Neural crest cell (in vitro differentiated cells): ENCODE results near the gene PHYHIPL. TPM values are rescaled to one million over a fixed set of nuclear protein-coding genes. Genes with fewer than 3 reads are reported as not detected.

Source experiments
- DNase-seq: peaks from one replicate; pipeline ENCODE4 v3.0.0; 2021; ENCODE audit warnings: low read depth, mixed read lengths, low spot score
- H3K27ac Mint-ChIP-seq: one replicate; pipeline ENCODE4 v1.8.0; 2021; ENCODE audit warnings: mild to moderate bottlenecking, mixed read lengths; ENCODE audit not compliant: unreplicated experiment
- H3K27me3 Mint-ChIP-seq: 2 replicates; pipeline ENCODE4 v1.8.0; 2021; ENCODE audit warnings: low read depth, mild to moderate bottlenecking, mixed read lengths
- H3K36me3 Mint-ChIP-seq: 2 replicates; pipeline ENCODE4 v1.8.0; 2021; ENCODE audit warnings: low read depth, mild to moderate bottlenecking, mixed read lengths
- H3K4me1 Mint-ChIP-seq: 2 replicates; pipeline ENCODE4 v1.8.0; 2021; ENCODE audit warnings: mixed read lengths
- H3K4me3 Mint-ChIP-seq: one replicate; pipeline ENCODE4 v1.8.0; 2021; ENCODE audit warnings: mild to moderate bottlenecking, mixed read lengths
- H3K9me3 Mint-ChIP-seq: 2 replicates; pipeline ENCODE4 v1.8.0; 2021; ENCODE audit warnings: mixed read lengths
- total RNA-seq: library from RNA; stranded (reverse); gene quantifications from 2 replicates; pipeline ENCODE4 v1.2.1, GENCODE V29; 2021
- TF ChIP-seq, protein P1 (sequence below): fragments of 200-600 bp; sonication (generic); conservative IDR thresholded peaks from 2 replicates; pipeline ENCODE4 v1.5.0; 2021; ENCODE audit warnings: antibody characterized with exemption, mild to moderate bottlenecking

The PHYHIPL gene
- total RNA-seq, 1 donor from 2014 or later, result 17.5 TPM

GRCh38 chr10:59133841-59134593, 42.4 kb upstream of the PHYHIPL start:
- H3K4me3 Mint-ChIP-seq, result no peak overlapping the region
- no peaks in the 10 kb centered on the region for H3K27me3 Mint-ChIP-seq
- no peaks in the 10 kb centered on the region for H3K36me3 Mint-ChIP-seq
- DNase-seq, result no peak
- peaks cover 37% of the 10 kb centered on the region for H3K4me1 Mint-ChIP-seq
- H3K9me3 Mint-ChIP-seq, result peaks cover 2% of the 10 kb centered on the region
- TF ChIP-seq, protein P1, sequence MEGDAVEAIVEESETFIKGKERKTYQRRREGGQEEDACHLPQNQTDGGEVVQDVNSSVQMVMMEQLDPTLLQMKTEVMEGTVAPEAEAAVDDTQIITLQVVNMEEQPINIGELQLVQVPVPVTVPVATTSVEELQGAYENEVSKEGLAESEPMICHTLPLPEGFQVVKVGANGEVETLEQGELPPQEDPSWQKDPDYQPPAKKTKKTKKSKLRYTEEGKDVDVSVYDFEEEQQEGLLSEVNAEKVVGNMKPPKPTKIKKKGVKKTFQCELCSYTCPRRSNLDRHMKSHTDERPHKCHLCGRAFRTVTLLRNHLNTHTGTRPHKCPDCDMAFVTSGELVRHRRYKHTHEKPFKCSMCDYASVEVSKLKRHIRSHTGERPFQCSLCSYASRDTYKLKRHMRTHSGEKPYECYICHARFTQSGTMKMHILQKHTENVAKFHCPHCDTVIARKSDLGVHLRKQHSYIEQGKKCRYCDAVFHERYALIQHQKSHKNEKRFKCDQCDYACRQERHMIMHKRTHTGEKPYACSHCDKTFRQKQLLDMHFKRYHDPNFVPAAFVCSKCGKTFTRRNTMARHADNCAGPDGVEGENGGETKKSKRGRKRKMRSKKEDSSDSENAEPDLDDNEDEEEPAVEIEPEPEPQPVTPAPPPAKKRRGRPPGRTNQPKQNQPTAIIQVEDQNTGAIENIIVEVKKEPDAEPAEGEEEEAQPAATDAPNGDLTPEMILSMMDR, result no peak
- H3K27ac Mint-ChIP-seq, result peak overlapping the region; percentile 83

DNA sequence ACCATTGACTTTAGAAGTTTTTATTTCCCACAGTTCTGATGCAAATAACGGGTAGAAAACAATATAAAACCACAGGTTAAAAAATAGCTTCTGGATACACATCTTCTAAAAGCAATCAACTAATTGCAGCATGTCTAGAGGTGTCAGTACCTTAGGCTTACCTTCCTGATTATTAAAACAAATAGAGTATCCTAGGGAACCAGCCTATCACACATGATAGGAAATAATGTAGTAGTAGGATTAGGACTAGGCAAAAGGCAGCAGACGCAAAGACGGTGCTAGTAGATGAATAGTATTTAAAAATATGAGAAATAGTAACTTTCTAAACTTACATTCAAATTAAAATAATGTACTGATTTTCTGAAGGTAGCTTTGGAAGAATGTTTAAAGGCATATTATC, 41.7 kb upstream of the PHYHIPL start:
- Mint-ChIP-seq H3K27me3 (no peaks in the 10 kb centered on the region), H3K4me1 (peaks cover 37% of the 10 kb centered on the region), H3K36me3 (no peaks in the 10 kb centered on the region), H3K9me3 (peaks cover 2% of the 10 kb centered on the region), H3K4me3 (no peak overlapping the region), H3K27ac (peak overlapping the region; percentile 38)
- no peak for DNase-seq
- TF ChIP-seq, protein P1, result no peak

GRCh38 chr10:59135275-59135674, 41.2 kb upstream of the PHYHIPL start:
- Mint-ChIP-seq H3K27ac (peak overlapping the region; percentile 47), H3K9me3 (peaks cover 2% of the 10 kb centered on the region), H3K4me1 (peaks cover 37% of the 10 kb centered on the region), H3K27me3 (no peaks in the 10 kb centered on the region), H3K4me3 (peak overlapping the region; percentile 36), H3K36me3 (no peaks in the 10 kb centered on the region)
- TF ChIP-seq, protein P1, result no peak
- DNase-seq, result no peak

DNA sequence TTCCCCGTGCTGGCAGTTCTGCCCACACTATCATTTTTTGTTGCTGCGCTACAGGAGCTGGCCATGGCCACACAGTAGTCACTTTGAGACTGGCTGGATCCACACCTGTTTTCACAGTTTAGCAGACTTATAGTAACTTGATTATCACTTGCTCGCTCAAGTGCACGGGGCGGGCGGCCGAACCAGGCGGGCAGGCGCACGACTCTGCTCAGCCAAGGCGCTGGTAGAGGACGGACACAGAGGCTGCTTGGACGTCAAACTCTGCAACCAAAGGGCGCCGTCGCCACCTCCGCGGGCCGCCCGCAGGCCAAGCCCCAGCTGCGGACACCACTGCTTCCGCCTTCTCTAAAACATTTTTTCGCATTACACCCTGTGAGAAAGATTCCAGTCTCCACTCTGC, 38.4 kb upstream of the PHYHIPL start:
- Mint-ChIP-seq H3K4me3 (no peak overlapping the region), H3K36me3 (no peaks in the 10 kb centered on the region), H3K9me3 (peaks cover 2% of the 10 kb centered on the region), H3K27ac (no peak overlapping the region), H3K4me1 (peaks cover 18% of the 10 kb centered on the region), H3K27me3 (no peaks in the 10 kb centered on the region)
- TF ChIP-seq, protein P1, result no peak
- no peak for DNase-seq

DNA sequence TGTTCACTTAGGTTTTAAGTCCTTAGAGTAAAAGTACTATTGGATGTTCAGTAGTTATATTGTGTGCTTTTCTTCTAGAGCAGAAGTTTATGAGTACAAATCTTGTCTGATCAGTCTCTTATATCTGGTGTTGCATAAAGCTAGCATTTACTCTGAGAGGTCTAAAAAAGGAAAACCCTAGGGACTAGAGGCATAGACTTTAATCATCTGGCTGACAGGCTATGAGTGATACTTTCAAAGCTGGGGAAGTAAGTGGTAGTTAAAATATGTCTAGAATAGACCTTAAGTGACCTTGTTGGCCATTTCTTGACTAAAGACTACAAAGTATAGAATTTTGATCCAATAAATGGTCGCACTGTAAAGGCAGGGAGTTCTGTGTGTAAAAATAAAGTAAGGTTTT, 32.9 kb upstream of the PHYHIPL start:
- DNase-seq, result no peak
- H3K36me3 Mint-ChIP-seq, result no peaks in the 10 kb centered on the region
- peaks cover 1% of the 10 kb centered on the region for H3K27me3 Mint-ChIP-seq
- TF ChIP-seq, protein P1, result no peak
- H3K27ac Mint-ChIP-seq, result no peak overlapping the region
- no peak overlapping the region for H3K4me3 Mint-ChIP-seq
- H3K9me3 Mint-ChIP-seq, result peaks cover 4% of the 10 kb centered on the region
- peaks cover 4% of the 10 kb centered on the region for H3K4me1 Mint-ChIP-seq
